ENCODE results near the gene CAMSAP1.
A peak's percentile ranks its signal among the peaks of the same experiment; 100 is the strongest.
"Not testable (repeated sequence)": the region's sequence is repeated elsewhere in the genome, so short reads cannot be mapped to it uniquely, and the experiment has no call there.

CAMSAP1 gene

GRCh38 chr9:135907431-135908092 lies at the start of gene CAMSAP1:
Gene CAMSAP1, minus strand, starts transcription at chr9:135907546. Its CDS starts 387 bp downstream, at chr9:135907159.
- peak; percentile 90 for DNase-seq (ENCODE audit: low read depth, low spot score)
- peak within 1 kb of the TSS; percentile 73 for H3K4me3 ChIP-seq (ENCODE audit: insufficient read length, low read depth)
- H3K4me1 ChIP-seq (ENCODE audit: insufficient read depth, insufficient read length): peaks cover 12% of the 10 kb centered on the region
- H3K9me3 ChIP-seq (ENCODE audit: insufficient read depth, low read length): no peaks in the 10 kb centered on the region
- H3K27me3 ChIP-seq (ENCODE audit: insufficient read depth, insufficient read length): no peaks in the 10 kb centered on the region
- TF ChIP-seq YY1 (IDR thresholded peaks at IDR 0.05; ENCODE audit: insufficient read depth, insufficient read length) (no peak), SUZ12 (IDR thresholded peaks at IDR 0.05; ENCODE audit: extremely low read depth, insufficient read depth, insufficient read length) (no peak), ZNF274 (IDR thresholded peaks at IDR 0.05; ENCODE audit: low read depth, low read length) (no peak)
- H3K9ac ChIP-seq (ENCODE audit: insufficient read length, low read depth): peak within 1 kb of the TSS; percentile 84
- peaks cover 60% of the 10 kb centered on the region for H3K36me3 ChIP-seq (ENCODE audit: insufficient read depth, insufficient read length, low read length)

- Histone ChIP-seq H3K4me3 (ENCODE audit: insufficient read length, low read depth) (no peak overlapping the region), H3K36me3 (ENCODE audit: insufficient read depth, insufficient read length, low read length) (peaks cover 59% of the 10 kb centered on the region), H3K27me3 (ENCODE audit: insufficient read depth, insufficient read length) (no peaks in the 10 kb centered on the region), H3K9ac (ENCODE audit: insufficient read length, low read depth) (no peak overlapping the region), H3K4me1 (ENCODE audit: insufficient read depth, insufficient read length) (peaks cover 12% of the 10 kb centered on the region), H3K9me3 (ENCODE audit: insufficient read depth, low read length) (no peaks in the 10 kb centered on the region)
- TF ChIP-seq YY1 (IDR thresholded peaks at IDR 0.05; ENCODE audit: insufficient read depth, insufficient read length): no peak
- no peak for TF ChIP-seq SUZ12 (IDR thresholded peaks at IDR 0.05; ENCODE audit: extremely low read depth, insufficient read depth, insufficient read length)
- no peak for TF ChIP-seq ZNF274 (IDR thresholded peaks at IDR 0.05; ENCODE audit: low read depth, low read length)
- DNase-seq (ENCODE audit: low read depth, low spot score): no peak
Measured at GRCh38 chr9:135956802-135957174, 49.4 kb upstream of the CAMSAP1 start.

- Histone ChIP-seq H3K27me3 (ENCODE audit: insufficient read depth, insufficient read length) (no peaks in the 10 kb centered on the region), H3K4me1 (ENCODE audit: insufficient read depth, insufficient read length) (peaks cover 12% of the 10 kb centered on the region), H3K36me3 (ENCODE audit: insufficient read depth, insufficient read length, low read length) (peaks cover 59% of the 10 kb centered on the region), H3K9ac (ENCODE audit: insufficient read length, low read depth) (no peak overlapping the region), H3K4me3 (ENCODE audit: insufficient read length, low read depth) (no peak overlapping the region), H3K9me3 (ENCODE audit: insufficient read depth, low read length) (no peaks in the 10 kb centered on the region)
- TF ChIP-seq YY1 (IDR thresholded peaks at IDR 0.05; ENCODE audit: insufficient read depth, insufficient read length) (no peak), SUZ12 (IDR thresholded peaks at IDR 0.05; ENCODE audit: extremely low read depth, insufficient read depth, insufficient read length) (no peak), ZNF274 (IDR thresholded peaks at IDR 0.05; ENCODE audit: low read depth, low read length) (no peak)
- no peak for DNase-seq (ENCODE audit: low read depth, low spot score)
Measured at GRCh38 chr9:135955934-135956801, 48.8 kb upstream of the CAMSAP1 start.

GRCh38 chr9:135952664-135953206 lies 45.4 kb upstream of the CAMSAP1 start:
- no peak overlapping the region for H3K4me3 ChIP-seq (ENCODE audit: insufficient read length, low read depth)
- H3K36me3 ChIP-seq (ENCODE audit: insufficient read depth, insufficient read length, low read length): peaks cover 78% of the 10 kb centered on the region
- H3K9ac ChIP-seq (ENCODE audit: insufficient read length, low read depth): no peak overlapping the region
- TF ChIP-seq SUZ12 (IDR thresholded peaks at IDR 0.05; ENCODE audit: extremely low read depth, insufficient read depth, insufficient read length): no peak
- TF ChIP-seq ZNF274 (IDR thresholded peaks at IDR 0.05; ENCODE audit: low read depth, low read length): no peak
- TF ChIP-seq YY1 (IDR thresholded peaks at IDR 0.05; ENCODE audit: insufficient read depth, insufficient read length): no peak
- peaks cover 19% of the 10 kb centered on the region for H3K4me1 ChIP-seq (ENCODE audit: insufficient read depth, insufficient read length)
- no peaks in the 10 kb centered on the region for H3K27me3 ChIP-seq (ENCODE audit: insufficient read depth, insufficient read length)
- H3K9me3 ChIP-seq (ENCODE audit: insufficient read depth, low read length): no peaks in the 10 kb centered on the region
- no peak for DNase-seq (ENCODE audit: low read depth, low spot score)

- DNase-seq (ENCODE audit: low read depth, low spot score): no peak
- no peak overlapping the region for H3K4me3 ChIP-seq (ENCODE audit: insufficient read length, low read depth)
- H3K9me3 ChIP-seq (ENCODE audit: insufficient read depth, low read length): no peaks in the 10 kb centered on the region
- TF ChIP-seq SUZ12 (IDR thresholded peaks at IDR 0.05; ENCODE audit: extremely low read depth, insufficient read depth, insufficient read length) (no peak), ZNF274 (IDR thresholded peaks at IDR 0.05; ENCODE audit: low read depth, low read length) (no peak), YY1 (IDR thresholded peaks at IDR 0.05; ENCODE audit: insufficient read depth, insufficient read length) (no peak)
- peak overlapping the region; percentile 6 for H3K9ac ChIP-seq (ENCODE audit: insufficient read length, low read depth)
- H3K4me1 ChIP-seq (ENCODE audit: insufficient read depth, insufficient read length): peaks cover 19% of the 10 kb centered on the region
- no peaks in the 10 kb centered on the region for H3K27me3 ChIP-seq (ENCODE audit: insufficient read depth, insufficient read length)
- peaks cover 81% of the 10 kb centered on the region for H3K36me3 ChIP-seq (ENCODE audit: insufficient read depth, insufficient read length, low read length)
Measured at GRCh38 chr9:135951889-135952663, 44.7 kb upstream of the CAMSAP1 start.

GRCh38 chr9:135951310-135951709 lies 44.0 kb upstream of the CAMSAP1 start:
- Histone ChIP-seq H3K36me3 (ENCODE audit: insufficient read depth, insufficient read length, low read length) (peaks cover 81% of the 10 kb centered on the region), H3K4me1 (ENCODE audit: insufficient read depth, insufficient read length) (peaks cover 19% of the 10 kb centered on the region)
- H3K9ac ChIP-seq (ENCODE audit: insufficient read length, low read depth); H3K4me3 ChIP-seq (ENCODE audit: insufficient read length, low read depth); DNase-seq (ENCODE audit: low read depth, low spot score); H3K9me3 ChIP-seq (ENCODE audit: insufficient read depth, low read length); H3K27me3 ChIP-seq (ENCODE audit: insufficient read depth, insufficient read length): not testable (repeated sequence)

- Histone ChIP-seq H3K4me1 (ENCODE audit: insufficient read depth, insufficient read length) (peaks cover 19% of the 10 kb centered on the region), H3K36me3 (ENCODE audit: insufficient read depth, insufficient read length, low read length) (peaks cover 81% of the 10 kb centered on the region)
- H3K9ac ChIP-seq (ENCODE audit: insufficient read length, low read depth); DNase-seq (ENCODE audit: low read depth, low spot score); H3K27me3 ChIP-seq (ENCODE audit: insufficient read depth, insufficient read length); H3K4me3 ChIP-seq (ENCODE audit: insufficient read length, low read depth); H3K9me3 ChIP-seq (ENCODE audit: insufficient read depth, low read length): not testable (repeated sequence)
Measured at GRCh38 chr9:135950841-135951240, 43.5 kb upstream of the CAMSAP1 start.
